T1000 (cell line): ENCODE results near the gene LONRF2.
"Not testable (repeated sequence)": the region's sequence is repeated elsewhere in the genome, so short reads cannot be mapped to it uniquely, and the experiment has no call there.

ENCODE experiments used
- DNase-seq: peaks from one replicate; lab custom pipeline; 2025; ENCODE audit warnings: mixed read lengths; lab: John Stamatoyannopoulos, UW

Gene LONRF2

GRCh38 chr2:100321866-100322820 is at the start of gene LONRF2:
LONRF2 (minus strand) TSS chr2:100322501; CDS start chr2:100322093, 408 bp downstream.
- no peak for DNase-seq

GRCh38 chr2:100367163-100367562 is 44.9 kb upstream of the LONRF2 start:
- DNase-seq, result no peak

- peak; percentile 18 for DNase-seq
Observed at GRCh38 chr2:100365434-100365833, 43.1 kb upstream of the LONRF2 start.

GRCh38 chr2:100362269-100362668 is 40.0 kb upstream of the LONRF2 start:
- DNase-seq, result not testable (repeated sequence)

GRCh38 chr2:100359576-100359975 is 37.3 kb upstream of the LONRF2 start:
- DNase-seq, result no peak

- no peak for DNase-seq
Observed at GRCh38 chr2:100358554-100358953, 36.3 kb upstream of the LONRF2 start.

- DNase-seq, result no peak
Observed at GRCh38 chr2:100352521-100352920, 30.2 kb upstream of the LONRF2 start.

GRCh38 chr2:100350661-100351185 is 28.4 kb upstream of the LONRF2 start:
- DNase-seq, result no peak

- DNase-seq, result not testable (repeated sequence)
Observed at GRCh38 chr2:100345144-100345543, 22.8 kb upstream of the LONRF2 start.

- no peak for DNase-seq
Observed at GRCh38 chr2:100344433-100344832, 22.1 kb upstream of the LONRF2 start.

- not testable (repeated sequence) for DNase-seq
Observed at GRCh38 chr2:100342466-100342865, 20.2 kb upstream of the LONRF2 start.

GRCh38 chr2:100339823-100340222 is 17.5 kb upstream of the LONRF2 start:
- no peak for DNase-seq

GRCh38 chr2:100334929-100335328 is 12.6 kb upstream of the LONRF2 start:
- DNase-seq, result no peak

- no peak for DNase-seq
Observed at GRCh38 chr2:100327742-100328141, 5.4 kb upstream of the LONRF2 start.

GRCh38 chr2:100321179-100321865 is 979 bp downstream of the LONRF2 start:
- no peak for DNase-seq

GRCh38 chr2:100320547-100321178 is 1.6 kb downstream of the LONRF2 start:
- DNase-seq, result no peak

- DNase-seq, result no peak
Observed at GRCh38 chr2:100317634-100318033, 4.7 kb downstream of the LONRF2 start.

- DNase-seq, result no peak
Observed at GRCh38 chr2:100309973-100310719, 12.2 kb downstream of the LONRF2 start.

- no peak for DNase-seq
Observed at GRCh38 chr2:100309311-100309710, 13.0 kb downstream of the LONRF2 start.

- no peak for DNase-seq
Observed at GRCh38 chr2:100303744-100304143, 18.6 kb downstream of the LONRF2 start.

- no peak for DNase-seq
Observed at GRCh38 chr2:100302585-100302892, 19.8 kb downstream of the LONRF2 start.
